ENCODE data around the gene CACNA1C. TPM values are rescaled to one million over a fixed set of nuclear protein-coding genes. Genes with fewer than 3 reads are reported as not detected.

The CACNA1C gene
- total and polyA plus RNA-seq, 2 of the 4 experiments (the other 2 are of a cell fraction), result 1.6 to 2.6 TPM

DNA sequence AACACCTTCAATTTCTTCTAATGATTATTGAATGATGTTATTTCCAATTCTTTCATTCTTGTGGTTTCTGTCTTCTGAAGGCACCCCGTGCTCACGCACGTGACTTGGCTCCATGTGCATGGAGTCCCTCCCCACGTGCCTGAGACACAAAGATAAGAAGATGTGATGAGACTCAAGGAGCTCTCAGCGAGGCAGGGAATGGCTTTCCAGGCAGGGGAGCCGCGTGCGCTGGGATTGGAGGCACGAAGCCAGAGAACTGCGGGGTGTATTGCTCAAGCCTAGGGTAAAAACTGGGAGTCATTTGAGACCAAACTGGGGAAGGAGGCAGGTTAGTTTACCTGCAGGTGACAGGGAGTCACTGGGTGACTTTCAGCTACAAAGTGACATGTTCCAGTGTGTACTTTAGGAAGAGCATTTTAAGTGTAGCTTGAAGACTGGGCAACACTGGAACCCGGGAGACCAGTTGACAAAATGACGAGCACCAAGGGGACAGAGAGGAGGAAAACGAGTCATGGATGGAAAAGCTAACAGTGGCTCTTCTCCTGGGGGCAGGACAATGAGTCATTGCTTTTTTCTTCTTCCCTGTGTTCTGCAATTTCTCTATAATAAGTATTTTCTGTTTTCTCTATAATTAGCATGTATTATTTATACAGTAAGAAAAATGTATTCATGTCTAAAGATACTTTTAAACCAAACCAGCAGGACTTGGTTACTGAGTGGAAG lies 430.3 kb downstream of the CACNA1C start:
- Histone ChIP-seq H2BK15ac (ENCODE audit: low read depth, low read length) (no peak overlapping the region), H3K27ac (ENCODE audit: insufficient read depth, low read length) (no peak overlapping the region), H2AFZ (replicated peaks; ENCODE audit: low read length, poor library complexity) (no peak overlapping the region), H3K56ac (ENCODE audit: extremely low read depth, insufficient read depth, low read length) (no peak overlapping the region), H4K20me1 (ENCODE audit: insufficient read depth, low read length) (peaks cover 4% of the 10 kb centered on the region), H2AK9ac (replicated peaks; ENCODE audit: low read depth, low read length, poor library complexity) (no peak overlapping the region), H3K18ac (ENCODE audit: low read depth, low read length) (no peak overlapping the region), H3K36me3 (ENCODE audit: control insufficient read depth, insufficient read depth, low read length) (peaks cover 5% of the 10 kb centered on the region; the same call in 1 of the 2 replicates), H2AK5ac (ENCODE audit: low read depth, low read length) (no peak overlapping the region), H4K5ac (ENCODE audit: low read depth, low read length) (no peak overlapping the region), H4K91ac (ENCODE audit: insufficient read depth, low read depth, low read length) (no peak overlapping the region), H3K14ac (replicated peaks; ENCODE audit: low read depth, low read length) (no peak overlapping the region), H3K4me2 (ENCODE audit: low read depth, low read length) (no peak overlapping the region), H3K9me1 (ENCODE audit: insufficient read depth, low read length) (no peaks in the 10 kb centered on the region; the same call in 1 of the 2 replicates), H3K4me3 (ENCODE audit: insufficient read depth, low read depth, low read length) (no peak overlapping the region), H3K4me1 (ENCODE audit: control insufficient read depth, insufficient read depth, low read length) (peaks cover 8% of the 10 kb centered on the region; the same call in 1 of the 2 replicates), H3K4ac (ENCODE audit: low read depth, low read length) (no peak overlapping the region), H3K27me3 (ENCODE audit: control insufficient read depth, insufficient read depth, low read length) (peaks cover 19% of the 10 kb centered on the region; the same call in 1 of the 2 replicates), H2BK5ac (ENCODE audit: low read depth, low read length, poor library complexity, severe bottlenecking) (no peak overlapping the region), H2BK20ac (ENCODE audit: low read depth, low read length) (no peak overlapping the region), H3K23ac (ENCODE audit: low read depth, low read length) (no peak overlapping the region), H3K9me3 (ENCODE audit: control insufficient read depth, insufficient read depth, low read length) (no peaks in the 10 kb centered on the region), H2BK120ac (ENCODE audit: low read depth, low read length) (no peak overlapping the region), H3K9ac (ENCODE audit: low read depth, low read length) (no peak overlapping the region), H3K79me1 (ENCODE audit: low read depth in 1 of 2, low read length in 2 of 2) (no peaks in the 10 kb centered on the region), H4K8ac (ENCODE audit: low read depth in 2 of 2, low read length in 2 of 2) (no peak overlapping the region)
- dilution Hi-C loops (cut with HindIII; ENCODE audit: low sequenced_read_pairs, unreplicated experiment) (no loop called here), in situ Hi-C loops (cut with MboI; ENCODE audit: low sequenced_read_pairs) (no loop called here), intact Hi-C loops (cut with micrococcal nuclease) (no loop called here)
- TF ChIP-seq FOS (IDR thresholded peaks at IDR 0.05; ENCODE audit: low read depth, low read length) (0 out of 2 replicates have a peak, but pooled peaks have one; percentile 19), SMC3 (IDR thresholded peaks at IDR 0.05; ENCODE audit: low read depth, low read length) (no peak)
- no TSS peak for BruUV-seq (replicated peaks)
- ATAC-seq (ENCODE audit: low read depth) (no peak), DNase-seq (peak; percentile 12)
- 77% methylated on average over 3 of the region's 13 CpGs; no CpG with 5 or more reads in 1 of the 2 experiments for WGBS, 2 experiments (ENCODE audit: extremely low coverage in 2 of 2, insufficient read length in 1 of 2)
- ChIA-PET POLR2A (ENCODE audit: unreplicated experiment) (no interaction called here), CTCF (interaction anchor here (0.6 kb wide), 1 partner anchor 878 kb away, joined by 3 read pairs; no protein-coding TSS in a partner anchor)

Measured in IMR-90 (cell line).